GM18505 (cell line): Measurements from ENCODE around the gene TMEM179.
"Not testable (repeated sequence)": the region's sequence is repeated elsewhere in the genome, so short reads cannot be mapped to it uniquely, and the experiment has no call there.

ENCODE experiments used
- ATAC-seq: cut with Tn5 transposase; IDR thresholded peaks from one replicate; pipeline ENCODE4 v1.9.1; 2021; ENCODE audit not compliant: unreplicated experiment
- POLR2A ChIP-seq: IDR thresholded peaks from 4 replicates; pipeline ENCODE4 v1.6.1; 2011; ENCODE audit warnings: borderline replicate concordance; ENCODE audit not compliant: insufficient read depth, insufficient read length; ENCODE audit errors: extremely low read depth

Gene TMEM179

DNA sequence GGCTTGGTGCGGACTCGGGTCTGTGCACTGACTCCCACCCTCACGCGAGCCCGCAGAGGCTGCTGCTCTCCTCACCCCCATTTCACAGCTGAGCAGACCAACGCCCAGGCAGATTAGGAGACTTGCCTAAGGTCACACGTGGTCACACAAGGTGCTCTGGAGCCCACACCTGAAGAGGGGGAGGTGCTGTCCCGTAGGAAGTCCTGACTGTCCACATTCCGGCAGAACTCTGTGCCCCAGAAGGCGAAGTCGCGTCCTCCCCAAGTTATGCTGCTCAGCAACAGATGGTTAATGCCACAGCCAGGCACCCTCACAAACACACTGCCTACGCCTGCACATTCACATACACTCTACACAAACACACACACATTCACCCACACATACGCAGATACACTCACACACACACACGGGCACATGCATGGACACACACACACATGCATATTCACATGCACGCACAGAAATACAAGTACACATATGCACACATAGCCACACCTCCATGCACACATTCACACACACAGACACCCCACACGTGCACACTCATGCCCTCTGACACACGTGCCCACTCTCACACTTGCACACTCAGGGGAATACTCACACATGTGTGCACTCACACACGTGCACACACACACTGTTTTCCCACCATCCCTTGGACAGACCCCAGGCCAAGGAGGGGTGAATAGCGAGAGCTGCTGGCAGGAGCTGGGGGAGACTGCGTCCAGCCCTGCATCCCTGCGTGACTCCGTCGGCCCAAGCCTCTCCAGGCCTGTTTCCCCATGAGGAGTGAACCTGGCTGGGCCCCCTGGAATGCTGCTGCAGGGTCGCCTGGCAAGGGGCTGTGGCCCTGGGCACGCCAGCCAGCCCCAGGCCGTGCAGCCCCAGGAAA is 20.9 kb downstream of the TMEM179 start:
- TF ChIP-seq POLR2A: no peak
- ATAC-seq: no peak

GRCh38 chr14:104582662-104583061 is 21.9 kb downstream of the TMEM179 start:
- no peak for ATAC-seq

GRCh38 chr14:104582005-104582404 is 22.6 kb downstream of the TMEM179 start:
- ATAC-seq: no peak
- no peak for TF ChIP-seq POLR2A

More at GRCh38 chr14:104582662-104583061, 21.9 kb downstream of the TMEM179 start:
- no peak for TF ChIP-seq POLR2A

- no peak for ATAC-seq
- TF ChIP-seq POLR2A: no peak
These were observed 23.1 kb downstream of the TMEM179 start for GRCh38 chr14:104581521-104581920.

DNA sequence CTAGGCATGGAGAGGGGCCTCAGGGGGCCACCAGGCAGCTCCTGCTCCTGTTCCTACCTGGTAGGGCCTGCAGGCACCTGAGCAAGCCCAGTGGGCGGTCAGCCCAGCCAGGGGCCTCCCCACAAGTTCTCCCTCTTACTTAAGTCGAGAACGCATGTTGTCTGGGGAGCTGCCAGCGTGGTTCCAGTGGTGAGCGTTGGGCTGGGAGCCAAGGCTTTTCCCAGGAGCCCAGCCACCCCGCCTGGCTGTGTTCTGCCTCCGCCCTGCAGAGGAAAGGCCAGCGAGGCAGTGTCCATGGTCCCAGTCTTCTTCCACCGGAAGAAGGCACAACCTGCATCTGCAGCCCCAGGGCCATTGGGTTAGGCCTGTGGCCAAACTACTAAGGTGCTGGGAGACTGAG is 23.6 kb downstream of the TMEM179 start:
- ATAC-seq: no peak

DNA sequence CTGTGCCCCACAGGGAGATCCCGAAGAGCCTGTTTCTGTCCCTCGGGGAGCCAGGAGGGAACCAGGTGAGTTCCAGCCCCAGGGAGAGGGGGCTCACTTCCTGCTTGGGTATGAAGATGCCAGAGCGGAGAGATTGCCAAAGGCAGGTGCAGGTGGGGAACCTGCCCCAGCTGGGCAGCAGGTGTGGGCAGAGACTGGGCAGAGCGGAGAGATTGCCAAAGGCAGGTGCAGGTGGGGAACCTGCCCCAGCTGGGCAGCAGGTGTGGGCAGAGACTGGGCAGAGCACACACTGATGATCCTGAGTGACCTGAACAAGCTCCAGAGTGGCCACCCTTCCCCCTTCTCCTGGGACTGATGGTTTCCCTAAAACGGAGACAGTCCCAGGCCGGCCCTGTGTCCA is 24.6 kb downstream of the TMEM179 start:
- not testable (repeated sequence) for ATAC-seq

More for the DNA sequence above, 23.6 kb downstream of the TMEM179 start:
- TF ChIP-seq POLR2A: no peak

- ATAC-seq: no peak
- TF ChIP-seq POLR2A: no peak
These were observed 25.1 kb downstream of the TMEM179 start, which contains the start of gene C14orf180 for GRCh38 chr14:104579507-104579906. Gene C14orf180, plus strand, starts transcription at chr14:104579764. Its CDS starts 6,667 bp downstream, at chr14:104586431.

GRCh38 chr14:104578321-104578720 is 26.3 kb downstream of the TMEM179 start:
- TF ChIP-seq POLR2A: no peak
- no peak for ATAC-seq

- TF ChIP-seq POLR2A: no peak
- no peak for ATAC-seq
These were observed 26.7 kb downstream of the TMEM179 start for GRCh38 chr14:104577847-104578301.

DNA sequence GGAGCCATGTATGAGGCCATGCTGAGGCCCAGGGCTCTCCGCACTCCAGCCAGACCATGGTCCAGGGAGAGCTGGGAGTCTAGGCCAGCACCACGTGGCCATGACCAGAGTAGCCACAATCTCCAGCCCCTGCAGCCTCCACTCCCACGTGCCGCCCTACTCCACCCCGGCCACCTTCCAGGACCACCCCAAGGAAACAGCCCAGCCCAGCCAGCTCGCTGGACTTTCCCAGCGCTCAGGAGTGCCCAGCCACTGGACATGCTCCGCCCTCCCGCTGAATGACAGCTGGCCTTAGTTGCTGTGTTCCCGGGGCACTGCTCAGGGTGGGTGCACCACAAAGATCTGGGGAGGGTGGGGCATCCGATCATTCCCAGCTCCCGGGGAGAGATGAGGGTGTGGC is 27.1 kb downstream of the TMEM179 start:
- TF ChIP-seq POLR2A: no peak
- ATAC-seq: no peak

DNA sequence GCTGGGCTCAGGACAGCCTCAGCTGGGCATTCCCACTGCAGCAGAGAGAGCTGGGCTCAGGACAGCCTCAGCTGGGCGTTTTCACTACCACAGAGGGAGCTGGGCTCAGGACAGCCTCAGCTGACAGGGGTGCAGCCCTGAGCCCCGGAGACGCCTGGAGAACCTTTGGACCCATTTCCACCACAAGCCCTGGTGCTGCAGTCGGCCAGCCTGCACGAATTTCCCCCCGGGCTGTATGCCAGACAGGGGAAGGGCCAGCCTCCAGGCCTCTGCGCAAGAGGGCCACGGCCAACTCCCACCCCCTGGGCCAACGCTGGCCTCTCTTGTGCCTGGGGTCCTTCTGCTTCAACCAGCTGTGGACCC is 27.6 kb downstream of the TMEM179 start:
- no peak for TF ChIP-seq POLR2A
- no peak for ATAC-seq

- no peak for ATAC-seq
- no peak for TF ChIP-seq POLR2A
These were observed 28.2 kb downstream of the TMEM179 start for GRCh38 chr14:104576232-104576969.

DNA sequence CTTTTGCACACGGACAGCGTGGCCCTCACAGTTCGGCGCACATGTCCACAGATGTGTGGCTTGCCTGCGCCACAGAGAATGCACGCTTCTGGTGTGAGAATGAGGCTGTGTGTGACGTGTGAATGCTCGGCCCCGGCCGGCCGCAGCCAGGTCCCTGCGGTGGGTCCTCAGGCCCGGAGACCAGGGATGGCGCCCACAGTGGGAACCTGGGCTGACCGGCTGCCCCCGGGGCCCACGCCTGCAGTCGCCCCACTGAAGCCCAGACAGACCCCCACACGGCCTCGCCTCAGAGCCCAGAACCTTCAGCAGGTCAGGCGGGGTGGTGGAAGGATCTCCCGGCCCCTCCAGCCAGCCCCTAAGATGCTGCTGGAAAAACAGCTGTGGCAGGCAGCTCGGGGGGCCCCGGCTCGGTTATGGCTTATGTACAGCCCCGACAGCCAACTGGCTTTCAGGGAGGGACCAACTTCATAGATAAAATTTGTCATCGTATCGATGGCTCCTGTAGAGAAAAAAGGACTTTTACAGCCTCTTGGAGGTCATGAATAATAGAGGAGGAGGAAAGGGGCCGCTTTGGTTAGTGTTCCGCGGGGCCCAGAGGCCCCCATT is 29.5 kb downstream of the TMEM179 start:
- no peak for TF ChIP-seq POLR2A
- ATAC-seq: no peak
